Sigmoid colon (tissue), 4 donors: ENCODE data around the gene MOCOS.

Experiments used
- EP300 ChIP-seq, 4 donors: sonication (generic); formaldehyde crosslinking; IDR thresholded peaks; one replicate each; pipeline ENCODE4 v1.6.1; 2017; ENCODE audit warnings: antibody characterized with exemption in 4 of 4
- POLR2A ChIP-seq, 2 donors: fragments of 450-650 bp; IDR thresholded peaks; one replicate each; pipeline ENCODE4 v1.6.1; 2016; ENCODE audit warnings: antibody characterized with exemption in 2 of 2, mild to moderate bottlenecking in 2 of 2, moderate library complexity in 2 of 2
- TF ChIP-seq, protein P1 (sequence below), 4 experiments: fragments of 450-650 bp in 3 of 4; fragments of 200-600 bp in 1 of 4; IDR thresholded peaks; one replicate each; pipeline ENCODE4 v1.5.1; 2016 to 2019; ENCODE audit warnings: antibody characterized with exemption in 4 of 4, mild to moderate bottlenecking in 3 of 4, moderate library complexity in 2 of 4

DNA sequence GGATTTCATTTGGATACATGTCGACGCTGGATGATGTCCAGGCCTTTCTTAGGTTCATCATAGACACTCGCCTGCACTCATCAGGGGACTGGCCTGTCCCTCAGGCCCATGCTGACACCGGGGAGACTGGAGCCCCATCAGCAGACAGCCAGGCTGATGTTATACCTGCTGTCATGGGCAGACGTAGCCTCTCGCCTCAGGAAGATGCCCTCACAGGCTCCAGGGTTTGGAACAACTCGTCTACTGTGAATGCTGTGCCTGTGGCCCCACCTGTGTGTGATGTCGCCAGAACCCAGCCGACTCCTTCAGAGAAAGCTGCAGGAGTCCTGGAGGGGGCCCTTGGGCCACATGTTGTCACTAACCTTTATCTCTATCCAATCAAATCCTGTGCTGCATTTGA, 28.3 kb downstream of the MOCOS start:
- TF ChIP-seq, protein P1, sequence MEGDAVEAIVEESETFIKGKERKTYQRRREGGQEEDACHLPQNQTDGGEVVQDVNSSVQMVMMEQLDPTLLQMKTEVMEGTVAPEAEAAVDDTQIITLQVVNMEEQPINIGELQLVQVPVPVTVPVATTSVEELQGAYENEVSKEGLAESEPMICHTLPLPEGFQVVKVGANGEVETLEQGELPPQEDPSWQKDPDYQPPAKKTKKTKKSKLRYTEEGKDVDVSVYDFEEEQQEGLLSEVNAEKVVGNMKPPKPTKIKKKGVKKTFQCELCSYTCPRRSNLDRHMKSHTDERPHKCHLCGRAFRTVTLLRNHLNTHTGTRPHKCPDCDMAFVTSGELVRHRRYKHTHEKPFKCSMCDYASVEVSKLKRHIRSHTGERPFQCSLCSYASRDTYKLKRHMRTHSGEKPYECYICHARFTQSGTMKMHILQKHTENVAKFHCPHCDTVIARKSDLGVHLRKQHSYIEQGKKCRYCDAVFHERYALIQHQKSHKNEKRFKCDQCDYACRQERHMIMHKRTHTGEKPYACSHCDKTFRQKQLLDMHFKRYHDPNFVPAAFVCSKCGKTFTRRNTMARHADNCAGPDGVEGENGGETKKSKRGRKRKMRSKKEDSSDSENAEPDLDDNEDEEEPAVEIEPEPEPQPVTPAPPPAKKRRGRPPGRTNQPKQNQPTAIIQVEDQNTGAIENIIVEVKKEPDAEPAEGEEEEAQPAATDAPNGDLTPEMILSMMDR (IDR thresholded peaks at IDR 0.05), result no peak
- no peak for TF ChIP-seq EP300 (IDR thresholded peaks at IDR 0.05)
- no peak for TF ChIP-seq POLR2A (IDR thresholded peaks at IDR 0.05)
